Loucy (cell line): ENCODE results near the gene PKN1.

Experiments
- H2AFZ ChIP-seq: fragments of 200-600 bp; sonication (generic); 2 replicates; pipeline ENCODE4 v1.6.0; 2016; ENCODE audit warnings: antibody characterized with exemption, mild to moderate bottlenecking, low read length, moderate library complexity
- H3F3A ChIP-seq: fragments of 200-600 bp; 2 replicates; pipeline ENCODE4 v1.6.0; 2016; ENCODE audit warnings: antibody characterized with exemption, low read depth, mild to moderate bottlenecking
- H3K27me3 ChIP-seq: fragments of 200-600 bp; sonication (generic); 2 replicates; pipeline ENCODE4 v1.6.1; 2014; ENCODE audit warnings: low read length, mild to moderate bottlenecking; ENCODE audit not compliant: insufficient read depth, poor library complexity, severe bottlenecking
- H3K36me3 ChIP-seq: fragments of 200-600 bp; sonication (generic); 2 replicates; pipeline ENCODE4 v1.6.1; 2016; ENCODE audit warnings: low read length; ENCODE audit not compliant: insufficient read depth
- H3K4me1 ChIP-seq: fragments of 200-600 bp; sonication (generic); 2 replicates; pipeline ENCODE4 v1.5.1; 2014; ENCODE audit warnings: low read length, mild to moderate bottlenecking; ENCODE audit not compliant: insufficient read depth, poor library complexity, severe bottlenecking
- H3K4me2 ChIP-seq: fragments of 200-600 bp; sonication (generic); 2 replicates; pipeline ENCODE4 v1.6.0; 2014; ENCODE audit warnings: antibody characterized with exemption, low read length, low read depth, mild to moderate bottlenecking; ENCODE audit not compliant: poor library complexity, severe bottlenecking
- H3K4me3 ChIP-seq: fragments of 200-600 bp; sonication (generic); 2 replicates; pipeline ENCODE4 v1.5.1; 2014; ENCODE audit warnings: low read length, mild to moderate bottlenecking, mixed read lengths; ENCODE audit not compliant: poor library complexity, severe bottlenecking
- H3K79me2 ChIP-seq: fragments of 200-600 bp; sonication (generic); 2 replicates; pipeline ENCODE4 v1.6.1; 2014; ENCODE audit warnings: low read length; ENCODE audit not compliant: insufficient read depth
- H3K9ac ChIP-seq: fragments of 200-600 bp; sonication (generic); 2 replicates; pipeline ENCODE4 v1.6.0; 2014; ENCODE audit warnings: mild to moderate bottlenecking, low read depth, low read length, moderate library complexity; ENCODE audit not compliant: poor library complexity, severe bottlenecking
- H3K9me2 ChIP-seq: fragments of 200-600 bp; sonication (generic); replicated peaks from 2 replicates; pipeline ENCODE4 v1.6.1; 2016; ENCODE audit warnings: low read depth, low read length, mixed read lengths
- H3K9me3 ChIP-seq: fragments of 200-600 bp; sonication (generic); 2 replicates; pipeline ENCODE4 v1.6.1; 2014; ENCODE audit warnings: mild to moderate bottlenecking, antibody characterized with exemption, low read length, low read depth; ENCODE audit not compliant: insufficient read depth
- H4K20me1 ChIP-seq: fragments of 200-600 bp; sonication (generic); 2 replicates; pipeline ENCODE4 v1.6.0; 2014; ENCODE audit warnings: antibody characterized with exemption, low read length, mild to moderate bottlenecking; ENCODE audit not compliant: insufficient read depth, poor library complexity, severe bottlenecking
- EZH2phosphoT487 ChIP-seq: fragments of 200-600 bp; IDR thresholded peaks from 2 replicates; pipeline ENCODE4 v1.6.1; 2018; ENCODE audit warnings: antibody characterized with exemption, mild to moderate bottlenecking, moderate library complexity, borderline replicate concordance
- TF ChIP-seq, protein P1 (sequence below): fragments of 200-600 bp; sonication (generic); conservative IDR thresholded peaks from 2 replicates; pipeline ENCODE4 v1.5.1; 2014; ENCODE audit warnings: mild to moderate bottlenecking, antibody characterized with exemption, low read length

Gene PKN1

DNA sequence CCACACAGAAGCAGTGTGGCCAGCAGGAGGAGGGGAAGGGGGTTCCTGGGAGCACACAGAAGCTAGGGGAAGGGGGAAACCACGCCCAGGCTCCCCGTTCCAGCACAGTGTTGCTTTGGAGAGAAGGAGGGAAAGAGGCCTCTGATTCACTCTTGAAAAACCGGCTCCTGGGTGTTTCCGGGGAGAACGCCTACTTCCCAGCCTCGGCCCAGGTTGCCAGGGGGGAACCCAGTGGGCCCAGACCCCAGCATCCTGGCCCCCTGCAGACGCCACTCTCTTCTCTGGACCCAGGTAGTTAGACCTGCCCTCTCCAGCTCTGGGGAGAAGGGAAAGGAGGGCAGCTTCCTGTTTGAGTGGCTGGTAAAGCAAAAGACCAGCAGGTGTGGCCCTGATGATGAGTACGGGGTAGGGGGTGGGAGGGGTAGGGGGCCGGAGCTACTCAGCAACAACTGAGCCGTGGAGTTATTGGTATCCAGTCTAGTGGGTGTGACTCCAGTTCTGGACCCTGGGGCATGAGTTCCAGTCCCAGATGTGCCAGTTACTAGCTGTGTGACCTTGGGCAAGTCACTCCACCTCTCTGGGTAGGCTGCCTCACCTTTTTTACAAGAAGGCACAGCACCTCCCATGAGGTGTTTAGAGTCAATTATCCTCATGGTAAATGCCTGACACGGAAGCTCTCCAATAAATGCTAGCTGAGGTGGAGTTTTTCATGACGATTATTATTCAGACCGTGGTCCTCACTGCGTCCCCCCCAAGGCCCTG, 62.0 kb downstream of the PKN1 start:
- Histone ChIP-seq H3F3A (no peaks in the 10 kb centered on the region), H3K4me3 (peak overlapping the region; percentile 94), H4K20me1 (no peaks in the 10 kb centered on the region), H3K4me2 (peak overlapping the region; percentile 99), H3K9ac (peak overlapping the region; percentile 66), H3K27me3 (no peaks in the 10 kb centered on the region), H3K4me1 (peaks cover 18% of the 10 kb centered on the region), H3K36me3 (no peaks in the 10 kb centered on the region), H3K9me3 (no peaks in the 10 kb centered on the region), H2AFZ (peak overlapping the region; percentile 68; the same call in 1 of the 2 replicates), H3K79me2 (peaks cover 10% of the 10 kb centered on the region; the same call in 1 of the 2 replicates), H3K9me2 (no peaks in the 10 kb centered on the region)
- TF ChIP-seq, protein P1, sequence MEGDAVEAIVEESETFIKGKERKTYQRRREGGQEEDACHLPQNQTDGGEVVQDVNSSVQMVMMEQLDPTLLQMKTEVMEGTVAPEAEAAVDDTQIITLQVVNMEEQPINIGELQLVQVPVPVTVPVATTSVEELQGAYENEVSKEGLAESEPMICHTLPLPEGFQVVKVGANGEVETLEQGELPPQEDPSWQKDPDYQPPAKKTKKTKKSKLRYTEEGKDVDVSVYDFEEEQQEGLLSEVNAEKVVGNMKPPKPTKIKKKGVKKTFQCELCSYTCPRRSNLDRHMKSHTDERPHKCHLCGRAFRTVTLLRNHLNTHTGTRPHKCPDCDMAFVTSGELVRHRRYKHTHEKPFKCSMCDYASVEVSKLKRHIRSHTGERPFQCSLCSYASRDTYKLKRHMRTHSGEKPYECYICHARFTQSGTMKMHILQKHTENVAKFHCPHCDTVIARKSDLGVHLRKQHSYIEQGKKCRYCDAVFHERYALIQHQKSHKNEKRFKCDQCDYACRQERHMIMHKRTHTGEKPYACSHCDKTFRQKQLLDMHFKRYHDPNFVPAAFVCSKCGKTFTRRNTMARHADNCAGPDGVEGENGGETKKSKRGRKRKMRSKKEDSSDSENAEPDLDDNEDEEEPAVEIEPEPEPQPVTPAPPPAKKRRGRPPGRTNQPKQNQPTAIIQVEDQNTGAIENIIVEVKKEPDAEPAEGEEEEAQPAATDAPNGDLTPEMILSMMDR = no peak
- no peak for TF ChIP-seq EZH2phosphoT487

DNA sequence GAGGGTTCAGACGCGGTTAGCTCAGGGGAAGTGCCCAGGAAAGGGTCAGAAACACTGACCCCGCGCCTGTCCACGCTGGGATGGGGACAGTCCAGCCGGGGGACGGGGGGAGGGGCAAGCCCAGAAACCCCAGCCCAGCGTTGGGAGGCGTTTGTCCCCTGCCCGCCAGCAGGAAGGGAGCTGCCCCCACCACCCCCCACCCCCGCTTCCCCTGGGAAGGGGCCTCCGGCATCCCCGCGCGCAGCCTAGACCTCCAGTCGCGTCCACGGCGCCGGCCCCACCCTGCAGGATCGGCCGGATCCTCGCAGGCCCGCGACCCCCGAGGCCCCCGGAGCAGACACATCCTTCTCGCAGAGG, 62.5 kb downstream of the PKN1 start:
- no peaks in the 10 kb centered on the region for H4K20me1 ChIP-seq
- no peaks in the 10 kb centered on the region for H3K9me2 ChIP-seq
- H3K9me3 ChIP-seq = no peaks in the 10 kb centered on the region
- no peak for TF ChIP-seq EZH2phosphoT487
- TF ChIP-seq, protein P1 = no peak
- peak overlapping the region; percentile 94 for H3K4me3 ChIP-seq
- H3K9ac ChIP-seq = peak overlapping the region; percentile 66
- no peaks in the 10 kb centered on the region for H3K27me3 ChIP-seq
- H3K4me2 ChIP-seq = peak overlapping the region; percentile 99
- H2AFZ ChIP-seq = peak overlapping the region; percentile 68; the same call in 1 of the 2 replicates
- H3K79me2 ChIP-seq = peaks cover 10% of the 10 kb centered on the region; the same call in 1 of the 2 replicates
- H3K4me1 ChIP-seq = peaks cover 18% of the 10 kb centered on the region
- no peaks in the 10 kb centered on the region for H3K36me3 ChIP-seq
- no peaks in the 10 kb centered on the region for H3F3A ChIP-seq

DNA sequence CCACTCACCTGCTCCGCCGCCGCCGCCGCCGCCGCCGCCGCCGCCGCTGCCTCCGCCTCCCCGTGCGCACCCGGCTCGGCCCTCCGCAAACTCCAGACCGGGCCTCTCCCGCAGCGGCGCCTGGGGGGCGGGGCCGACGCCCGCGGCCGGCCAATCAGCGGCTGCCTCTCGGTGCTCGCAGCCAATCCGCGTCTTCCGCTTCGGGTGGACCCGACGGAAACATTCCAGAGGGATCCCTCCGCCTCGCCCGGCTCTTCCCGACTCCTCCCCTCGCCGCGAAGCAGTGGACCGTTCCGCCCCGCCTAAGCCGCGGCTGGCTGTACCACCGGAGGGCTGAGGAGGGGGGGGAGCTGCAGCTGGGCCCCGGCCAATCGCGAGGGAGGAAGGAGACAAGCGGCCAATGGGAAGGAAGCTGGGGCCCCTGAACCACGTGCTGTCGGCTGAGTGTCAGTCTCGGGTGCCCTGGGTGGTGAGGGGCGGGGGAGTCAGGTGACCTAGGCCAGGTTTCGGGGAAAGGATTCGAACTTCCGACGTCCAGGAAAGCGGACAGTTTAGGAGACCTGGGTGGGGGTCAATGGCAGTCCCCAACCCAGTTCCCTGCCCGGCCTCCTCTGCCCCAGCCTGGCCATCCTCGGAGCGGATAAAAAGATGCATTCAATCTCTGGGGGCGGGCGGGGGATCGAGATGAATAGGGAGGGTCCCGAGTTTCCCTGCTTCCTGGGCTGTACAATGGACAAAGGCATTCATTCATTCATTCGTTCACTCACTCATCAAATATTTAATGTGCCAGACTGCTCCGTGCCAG, 63.1 kb downstream of the PKN1 start, which contains the start of gene GIPC1:
GIPC1 (minus strand) TSS at position 99 of the 805 bp plus-strand sequence. CDS start 13,151 bp downstream, outside the sequence.
- Histone ChIP-seq H3K9ac (peak within 1 kb of the TSS; percentile 66), H3K79me2 (peaks cover 10% of the 10 kb centered on the region; the same call in 1 of the 2 replicates), H3F3A (no peaks in the 10 kb centered on the region), H3K4me3 (peak within 1 kb of the TSS; percentile 94), H3K4me1 (peaks cover 18% of the 10 kb centered on the region), H3K4me2 (peak within 1 kb of the TSS; percentile 99), H3K9me2 (no peaks in the 10 kb centered on the region), H3K36me3 (no peaks in the 10 kb centered on the region), H3K27me3 (no peaks in the 10 kb centered on the region), H4K20me1 (no peaks in the 10 kb centered on the region), H3K9me3 (no peaks in the 10 kb centered on the region), H2AFZ (peak within 1 kb of the TSS; percentile 92)
- no peak for TF ChIP-seq EZH2phosphoT487
